ENCODE results near the gene MAD1L1. TPM values are rescaled to one million over a fixed set of nuclear protein-coding genes. Genes with fewer than 3 reads are reported as not detected.

The MAD1L1 gene
- total RNA-seq, 4 donors from 2014 or later: 60.3 to 149 (median 73.7) TPM

DNA sequence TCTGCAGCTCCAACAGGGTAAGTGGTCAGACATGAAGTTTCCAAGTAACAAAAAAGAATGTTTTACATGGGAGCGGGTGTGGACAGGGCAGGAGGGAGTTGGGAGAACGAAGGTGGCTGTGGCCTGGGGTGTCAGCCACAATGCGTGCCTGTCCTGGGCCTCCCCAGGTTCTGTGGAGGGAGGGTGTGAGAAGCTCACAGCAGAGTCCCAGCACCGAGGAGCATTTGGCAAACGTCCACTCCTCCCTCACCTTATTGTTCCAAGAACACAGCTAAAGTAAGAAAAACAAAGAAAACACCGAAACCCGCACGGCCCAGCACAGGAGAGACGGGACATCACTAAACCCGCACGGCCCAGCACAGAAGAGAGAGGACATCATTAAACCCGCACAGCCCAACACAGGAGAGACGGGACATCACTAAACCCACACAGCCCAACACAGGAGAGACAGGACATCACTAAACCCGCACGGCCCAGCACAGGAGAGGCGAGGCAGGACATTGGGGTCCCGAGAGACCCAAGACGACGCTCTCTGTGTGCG is 226.4 kb downstream of the MAD1L1 start:
- Histone ChIP-seq H3K27me3 (no peaks in the 10 kb centered on the region), H3K9me3 (no peaks in the 10 kb centered on the region), H3K27ac (no peak overlapping the region), H3K4me1 (no peaks in the 10 kb centered on the region), H3K4me3 (no peak overlapping the region), H3K36me3 (peaks cover 0 to 27% (median 0%) of the 10 kb centered on the region in 3 donors)
- DNase-seq (ENCODE audit: low spot score in 2 of 2): no peak
- 71 to 79% methylated on average over 20 of the region's 20 CpGs for WGBS, 2 donors
- no peak for TF ChIP-seq CTCF (IDR thresholded peaks at IDR 0.05)
- TF ChIP-seq EP300 (IDR thresholded peaks at IDR 0.05): no peak
- TF ChIP-seq POLR2A (IDR thresholded peaks at IDR 0.05): no peak

DNA sequence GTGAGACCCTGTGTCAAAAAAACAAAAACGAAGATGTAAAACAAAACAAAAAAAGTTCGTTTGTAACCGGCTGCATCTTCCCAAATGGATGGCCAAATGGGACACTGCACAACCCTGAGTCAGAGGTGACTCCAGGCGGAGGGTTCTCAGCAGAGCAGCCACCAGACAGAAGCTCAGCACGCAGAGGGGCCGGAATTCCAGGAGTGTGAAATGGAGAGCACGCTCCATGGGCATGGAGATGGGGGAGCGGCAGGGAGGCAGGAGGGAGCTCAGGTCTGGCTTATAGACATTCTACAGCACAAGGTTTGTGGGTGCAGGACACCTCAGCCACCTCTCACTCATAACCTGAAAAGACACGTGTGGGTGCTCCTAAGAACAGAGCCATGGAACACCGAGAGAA is 227.0 kb downstream of the MAD1L1 start:
- 88 to 91% methylated on average over 10 of the region's 10 CpGs for WGBS, 2 donors

GRCh38 chr7:2004841-2005725 is 227.7 kb downstream of the MAD1L1 start:
- H3K36me3 ChIP-seq: peaks cover 0 to 31% (median 0%) of the 10 kb centered on the region in 3 donors
- WGBS, 2 donors: 90 to 91% methylated on average over 29 of the region's 29 CpGs
- no peak overlapping the region for H3K27ac ChIP-seq
- DNase-seq (ENCODE audit: low spot score in 2 of 2): no peak
- H3K9me3 ChIP-seq: no peaks in the 10 kb centered on the region
- no peaks in the 10 kb centered on the region for H3K27me3 ChIP-seq
- H3K4me1 ChIP-seq: no peaks in the 10 kb centered on the region
- no peak overlapping the region for H3K4me3 ChIP-seq
- TF ChIP-seq POLR2A (IDR thresholded peaks at IDR 0.05) (no peak), EP300 (IDR thresholded peaks at IDR 0.05) (no peak), CTCF (IDR thresholded peaks at IDR 0.05) (no peak)

More for the DNA sequence above, 227.0 kb downstream of the MAD1L1 start:
- Histone ChIP-seq H3K4me1 (no peaks in the 10 kb centered on the region), H3K36me3 (peaks cover 0 to 26% (median 0%) of the 10 kb centered on the region in 3 donors), H3K4me3 (no peak overlapping the region), H3K9me3 (no peaks in the 10 kb centered on the region), H3K27ac (no peak overlapping the region), H3K27me3 (no peaks in the 10 kb centered on the region)
- no peak for TF ChIP-seq CTCF (IDR thresholded peaks at IDR 0.05)
- TF ChIP-seq POLR2A (IDR thresholded peaks at IDR 0.05): no peak
- no peak for TF ChIP-seq EP300 (IDR thresholded peaks at IDR 0.05)
- no peak for DNase-seq (ENCODE audit: low spot score in 2 of 2)

DNA sequence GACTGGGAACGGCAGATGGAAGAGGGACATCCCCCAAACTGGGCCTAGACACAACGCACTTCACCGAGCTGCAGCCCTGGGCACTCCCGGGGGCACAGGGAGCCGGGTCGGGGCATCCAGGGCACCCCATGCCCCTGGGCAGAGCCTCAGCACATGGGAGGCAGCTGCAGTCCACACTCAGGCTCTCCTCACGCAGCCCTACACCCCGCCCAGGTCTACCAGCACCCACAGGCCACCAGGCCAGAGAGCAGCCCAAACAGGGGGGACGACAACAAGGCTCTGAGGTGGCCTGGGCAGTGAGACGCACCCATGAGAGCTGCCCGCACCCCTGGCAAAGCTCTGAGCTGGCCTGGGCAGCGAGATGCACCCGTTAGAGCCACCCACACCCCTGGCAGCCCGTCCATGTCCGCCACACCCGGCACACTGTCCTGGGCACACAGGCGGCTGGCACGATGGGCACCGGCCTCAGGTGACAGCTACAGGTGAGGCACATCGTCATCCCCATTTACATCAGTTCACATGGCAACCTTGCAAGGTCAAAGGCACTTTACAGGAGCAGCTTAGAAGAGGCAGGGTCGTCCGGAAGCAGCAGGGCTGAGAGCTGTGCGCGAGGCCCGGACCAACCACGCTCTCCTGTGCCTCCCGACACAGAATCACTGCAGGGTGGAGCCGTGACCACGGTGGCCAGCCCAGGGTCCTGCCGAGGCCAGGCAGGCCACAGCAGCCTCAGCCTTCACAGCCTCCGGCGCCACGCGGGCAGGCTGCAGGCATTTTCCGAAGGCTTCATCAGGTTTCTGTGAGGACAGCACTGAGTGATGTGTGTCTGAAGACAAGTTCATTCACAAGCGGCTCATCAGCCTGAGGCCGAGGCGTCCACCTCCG is 228.6 kb downstream of the MAD1L1 start:
- 88 to 90% methylated on average over 21 to 26 of the region's 39 CpGs for WGBS, 2 donors

More for the DNA sequence above, 228.6 kb downstream of the MAD1L1 start:
- TF ChIP-seq EP300 (IDR thresholded peaks at IDR 0.05): no peak
- no peak for TF ChIP-seq CTCF (IDR thresholded peaks at IDR 0.05)
- no peak for TF ChIP-seq POLR2A (IDR thresholded peaks at IDR 0.05)
- no peaks in the 10 kb centered on the region for H3K4me1 ChIP-seq
- peaks cover 0 to 31% (median 0%) of the 10 kb centered on the region in 3 donors for H3K36me3 ChIP-seq
- no peaks in the 10 kb centered on the region for H3K9me3 ChIP-seq
- H3K27ac ChIP-seq: no peak overlapping the region
- no peak for DNase-seq (ENCODE audit: low spot score in 2 of 2)
- no peak overlapping the region for H3K4me3 ChIP-seq
- H3K27me3 ChIP-seq: no peaks in the 10 kb centered on the region
